ENCODE measurements around the gene FHOD3. TPM values are rescaled to one million over a fixed set of nuclear protein-coding genes. Genes with fewer than 3 reads are reported as not detected.

Gene FHOD3
- total RNA-seq, 1 experiment from 2014 or later, result 5.0 TPM

- CTCF ChIA-PET, result interaction anchor here (1.2 kb wide), 1 partner anchor 322 kb away, joined by 3 read pairs; no protein-coding TSS in a partner anchor
- Mint-ChIP-seq H3K9me3 (ENCODE audit: unreplicated experiment) (no peaks in the 10 kb centered on the region), H3K27ac (ENCODE audit: low read depth, unreplicated experiment) (no peak overlapping the region), H3K27me3 (ENCODE audit: insufficient read depth, unreplicated experiment) (no peaks in the 10 kb centered on the region), H3K4me1 (ENCODE audit: insufficient read depth, unreplicated experiment) (peaks cover 31% of the 10 kb centered on the region), H3K36me3 (ENCODE audit: insufficient read depth, unreplicated experiment) (no peaks in the 10 kb centered on the region), H3K4me3 (ENCODE audit: unreplicated experiment) (no peak overlapping the region)
- no peak for TF ChIP-seq CTCF (IDR thresholded peaks at IDR 0.05; ENCODE audit: unreplicated experiment)
- POLR2A ChIA-PET, result interaction anchor here (1.4 to 1.6 kb wide), 2 partner anchors 8 to 12 kb away, joined by 4 to 6 read pairs; no protein-coding TSS in a partner anchor
- intact Hi-C loops (cut with micrococcal nuclease), result no loop called here
- DNase-seq (ENCODE audit: unreplicated experiment), result no peak
- no TSS peak for BruUV-seq (replicated peaks)
Measured at GRCh38 chr18:36301884-36302283, 4.4 kb downstream of the FHOD3 start.

GRCh38 chr18:36302676-36303075 lies 5.2 kb downstream of the FHOD3 start:
- H3K27me3 Mint-ChIP-seq (ENCODE audit: insufficient read depth, unreplicated experiment), result no peaks in the 10 kb centered on the region
- CTCF ChIA-PET, result interaction anchor here (0.6 to 3.3 kb wide), 4 partner anchors 27 to 322 kb away, joined by 3 to 14 read pairs (median 3); no protein-coding TSS in a partner anchor

GRCh38 chr18:36303211-36303844 lies 5.8 kb downstream of the FHOD3 start:
- CTCF ChIA-PET, result interaction anchor here (0.6 to 3.3 kb wide), 4 partner anchors 27 to 269 kb away, joined by 3 to 14 read pairs (median 3); no protein-coding TSS in a partner anchor
- H3K4me3 Mint-ChIP-seq (ENCODE audit: unreplicated experiment), result no peak overlapping the region
- BruUV-seq (replicated peaks), result no TSS peak
- no peak for TF ChIP-seq CTCF (IDR thresholded peaks at IDR 0.05; ENCODE audit: unreplicated experiment)
- no peak overlapping the region for H3K27ac Mint-ChIP-seq (ENCODE audit: low read depth, unreplicated experiment)
- POLR2A ChIA-PET, result interaction anchor here (0.7 to 1.6 kb wide), 2 partner anchors 11 to 202 kb away, joined by 3 to 6 read pairs; no protein-coding TSS in a partner anchor
- H3K27me3 Mint-ChIP-seq (ENCODE audit: insufficient read depth, unreplicated experiment), result no peaks in the 10 kb centered on the region
- no peak for DNase-seq (ENCODE audit: unreplicated experiment)
- no peaks in the 10 kb centered on the region for H3K36me3 Mint-ChIP-seq (ENCODE audit: insufficient read depth, unreplicated experiment)
- H3K9me3 Mint-ChIP-seq (ENCODE audit: unreplicated experiment), result no peaks in the 10 kb centered on the region
- peaks cover 33% of the 10 kb centered on the region for H3K4me1 Mint-ChIP-seq (ENCODE audit: insufficient read depth, unreplicated experiment)
- intact Hi-C loops (cut with micrococcal nuclease), result no loop called here

More at GRCh38 chr18:36302676-36303075, 5.2 kb downstream of the FHOD3 start:
- H3K27ac Mint-ChIP-seq (ENCODE audit: low read depth, unreplicated experiment), result no peak overlapping the region
- no peaks in the 10 kb centered on the region for H3K9me3 Mint-ChIP-seq (ENCODE audit: unreplicated experiment)
- no peak overlapping the region for H3K4me3 Mint-ChIP-seq (ENCODE audit: unreplicated experiment)
- no peak for TF ChIP-seq CTCF (IDR thresholded peaks at IDR 0.05; ENCODE audit: unreplicated experiment)
- intact Hi-C loops (cut with micrococcal nuclease), result no loop called here
- DNase-seq (ENCODE audit: unreplicated experiment), result no peak
- peaks cover 31% of the 10 kb centered on the region for H3K4me1 Mint-ChIP-seq (ENCODE audit: insufficient read depth, unreplicated experiment)
- POLR2A ChIA-PET, result interaction anchor here (0.7 to 1.6 kb wide), 2 partner anchors 11 to 203 kb away, joined by 3 to 6 read pairs; no protein-coding TSS in a partner anchor
- BruUV-seq (replicated peaks), result no TSS peak
- H3K36me3 Mint-ChIP-seq (ENCODE audit: insufficient read depth, unreplicated experiment), result no peaks in the 10 kb centered on the region

- BruUV-seq (replicated peaks), result no TSS peak
- Mint-ChIP-seq H3K4me1 (ENCODE audit: insufficient read depth, unreplicated experiment) (peaks cover 47% of the 10 kb centered on the region), H3K9me3 (ENCODE audit: unreplicated experiment) (no peaks in the 10 kb centered on the region), H3K27me3 (ENCODE audit: insufficient read depth, unreplicated experiment) (no peaks in the 10 kb centered on the region), H3K27ac (ENCODE audit: low read depth, unreplicated experiment) (no peak overlapping the region), H3K4me3 (ENCODE audit: unreplicated experiment) (no peak overlapping the region), H3K36me3 (ENCODE audit: insufficient read depth, unreplicated experiment) (no peaks in the 10 kb centered on the region)
- ChIA-PET CTCF (interaction anchor here (0.7 to 3.3 kb wide), 3 partner anchors 20 to 268 kb away, joined by 3 to 14 read pairs (median 5); no protein-coding TSS in a partner anchor), POLR2A (interaction anchor here (0.9 kb wide), 1 partner anchor 10 kb away, joined by 3 read pairs; no protein-coding TSS in a partner anchor)
- intact Hi-C loops (cut with micrococcal nuclease), result no loop called here
- TF ChIP-seq CTCF (IDR thresholded peaks at IDR 0.05; ENCODE audit: unreplicated experiment), result no peak
- no peak for DNase-seq (ENCODE audit: unreplicated experiment)
Measured at GRCh38 chr18:36304723-36305122, 7.2 kb downstream of the FHOD3 start.
